Measurements from ENCODE around the gene ARID3A. TPM values are rescaled to one million over a fixed set of nuclear protein-coding genes. Genes with fewer than 3 reads are reported as not detected.
A peak's percentile ranks its signal among the peaks of the same experiment; 100 is the strongest.

ARID3A gene
- total RNA-seq, 3 donors from 2014 or later = 10.1 to 16.0 (median 14.5) TPM

DNA sequence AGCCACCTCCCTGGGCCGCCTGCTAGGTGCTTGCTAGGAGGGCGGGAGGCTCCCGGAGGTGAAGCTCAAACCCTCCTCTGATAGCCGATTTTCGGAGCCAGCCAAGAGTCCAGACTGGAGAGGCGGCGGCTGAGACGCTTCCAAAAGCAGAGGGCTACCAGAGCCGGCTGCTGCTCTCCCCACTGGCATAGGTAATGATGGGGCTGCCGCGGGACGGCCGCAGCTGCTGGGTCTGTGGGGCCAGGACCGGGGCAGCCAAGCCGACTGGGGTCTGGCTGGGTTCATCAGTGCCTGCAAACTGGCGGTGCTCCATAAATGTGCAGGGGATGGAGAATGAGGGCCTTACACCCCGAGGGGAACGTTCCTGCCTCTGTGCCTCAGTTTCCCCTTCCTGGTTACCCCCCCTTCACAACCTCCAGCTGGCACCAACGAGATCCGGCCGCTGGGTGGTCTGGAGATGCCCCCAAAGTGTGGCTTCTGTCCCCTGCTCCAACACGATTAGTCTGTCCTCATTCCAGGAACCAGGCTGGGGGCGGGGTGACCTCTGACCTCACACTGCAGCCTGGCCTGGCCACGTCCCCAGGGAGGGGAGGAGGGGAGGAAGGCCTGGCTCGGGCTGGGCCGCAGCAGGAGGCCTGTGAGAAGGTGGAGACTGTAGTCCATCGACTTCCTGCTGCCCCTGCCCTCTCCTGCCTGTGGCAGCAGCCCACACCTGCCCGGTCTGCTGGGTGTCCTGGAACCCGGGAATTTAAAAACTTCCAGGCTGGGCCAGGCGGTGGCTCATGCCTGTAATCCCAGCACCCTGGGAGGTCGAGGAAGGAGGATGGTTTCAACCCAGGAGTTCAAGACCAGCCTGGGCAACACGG lies 54.5 kb downstream of the ARID3A start:
- intact Hi-C loops (cut with DNase I, micrococcal nuclease) = loop anchor here (5.0 to 10.0 kb wide), 2 partner anchors 58 to 126 kb away; partner anchors contain the start of genes CFD (in 1 of the 2) and ELANE (in 1 of the 2)
- peak in 1 of 3 donors; percentile 55 for DNase-seq
- peaks cover 24% of the 10 kb centered on the region for H3K4me1 ChIP-seq (ENCODE audit: low read depth)
- no peak for ATAC-seq
- H3K9me3 ChIP-seq = no peaks in the 10 kb centered on the region
- no peak overlapping the region for H3K4me3 ChIP-seq
- H3K36me3 ChIP-seq (ENCODE audit: low read depth) = no peaks in the 10 kb centered on the region
- TF ChIP-seq, protein P1, sequence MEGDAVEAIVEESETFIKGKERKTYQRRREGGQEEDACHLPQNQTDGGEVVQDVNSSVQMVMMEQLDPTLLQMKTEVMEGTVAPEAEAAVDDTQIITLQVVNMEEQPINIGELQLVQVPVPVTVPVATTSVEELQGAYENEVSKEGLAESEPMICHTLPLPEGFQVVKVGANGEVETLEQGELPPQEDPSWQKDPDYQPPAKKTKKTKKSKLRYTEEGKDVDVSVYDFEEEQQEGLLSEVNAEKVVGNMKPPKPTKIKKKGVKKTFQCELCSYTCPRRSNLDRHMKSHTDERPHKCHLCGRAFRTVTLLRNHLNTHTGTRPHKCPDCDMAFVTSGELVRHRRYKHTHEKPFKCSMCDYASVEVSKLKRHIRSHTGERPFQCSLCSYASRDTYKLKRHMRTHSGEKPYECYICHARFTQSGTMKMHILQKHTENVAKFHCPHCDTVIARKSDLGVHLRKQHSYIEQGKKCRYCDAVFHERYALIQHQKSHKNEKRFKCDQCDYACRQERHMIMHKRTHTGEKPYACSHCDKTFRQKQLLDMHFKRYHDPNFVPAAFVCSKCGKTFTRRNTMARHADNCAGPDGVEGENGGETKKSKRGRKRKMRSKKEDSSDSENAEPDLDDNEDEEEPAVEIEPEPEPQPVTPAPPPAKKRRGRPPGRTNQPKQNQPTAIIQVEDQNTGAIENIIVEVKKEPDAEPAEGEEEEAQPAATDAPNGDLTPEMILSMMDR (IDR thresholded peaks at IDR 0.05) = no peak

DNA sequence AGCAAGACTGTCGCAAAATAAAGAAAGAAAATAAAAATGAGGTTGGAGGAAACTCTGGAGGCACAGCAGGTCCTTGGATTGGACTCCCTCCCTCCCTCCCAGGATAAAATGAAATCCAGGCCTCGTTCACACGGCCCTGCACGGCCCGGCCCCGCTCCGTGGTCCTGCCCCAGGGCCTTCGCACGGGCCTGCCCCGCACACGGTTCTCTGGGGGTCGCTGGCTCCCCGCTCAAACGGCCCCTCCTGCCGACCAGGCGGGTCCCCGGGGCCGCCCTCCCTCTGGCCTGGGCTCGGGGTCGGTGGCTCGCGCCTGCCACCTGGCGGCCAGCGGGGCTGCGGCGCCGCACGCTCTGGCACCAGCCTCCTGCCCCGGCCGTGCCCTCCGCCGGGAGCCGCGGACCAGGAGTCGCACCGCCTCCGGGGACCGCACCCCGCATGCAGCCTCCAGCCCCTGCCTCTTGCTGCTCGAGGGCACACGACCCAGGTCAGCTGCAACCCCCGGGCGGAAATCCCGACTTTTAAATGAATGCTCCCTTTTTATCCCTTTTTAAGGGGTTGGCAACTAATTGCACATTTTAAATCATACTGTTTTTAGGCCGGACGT lies 56.8 kb downstream of the ARID3A start:
- TF ChIP-seq, protein P1 (IDR thresholded peaks at IDR 0.05) = peak; percentile 96
- Histone ChIP-seq H3K36me3 (ENCODE audit: low read depth) (no peaks in the 10 kb centered on the region), H3K4me1 (ENCODE audit: low read depth) (peaks cover 24% of the 10 kb centered on the region), H3K4me3 (no peak overlapping the region), H3K9me3 (no peaks in the 10 kb centered on the region)
- DNase-seq = peak; percentile 79 to 86 (median 82)
- intact Hi-C loops (cut with DNase I, micrococcal nuclease) = loop anchor here (5.0 to 10.0 kb wide), 2 partner anchors 60 to 128 kb away; partner anchors contain the start of genes CFD (in 1 of the 2) and ELANE (in 1 of the 2)
- peak; percentile 89 for ATAC-seq

DNA sequence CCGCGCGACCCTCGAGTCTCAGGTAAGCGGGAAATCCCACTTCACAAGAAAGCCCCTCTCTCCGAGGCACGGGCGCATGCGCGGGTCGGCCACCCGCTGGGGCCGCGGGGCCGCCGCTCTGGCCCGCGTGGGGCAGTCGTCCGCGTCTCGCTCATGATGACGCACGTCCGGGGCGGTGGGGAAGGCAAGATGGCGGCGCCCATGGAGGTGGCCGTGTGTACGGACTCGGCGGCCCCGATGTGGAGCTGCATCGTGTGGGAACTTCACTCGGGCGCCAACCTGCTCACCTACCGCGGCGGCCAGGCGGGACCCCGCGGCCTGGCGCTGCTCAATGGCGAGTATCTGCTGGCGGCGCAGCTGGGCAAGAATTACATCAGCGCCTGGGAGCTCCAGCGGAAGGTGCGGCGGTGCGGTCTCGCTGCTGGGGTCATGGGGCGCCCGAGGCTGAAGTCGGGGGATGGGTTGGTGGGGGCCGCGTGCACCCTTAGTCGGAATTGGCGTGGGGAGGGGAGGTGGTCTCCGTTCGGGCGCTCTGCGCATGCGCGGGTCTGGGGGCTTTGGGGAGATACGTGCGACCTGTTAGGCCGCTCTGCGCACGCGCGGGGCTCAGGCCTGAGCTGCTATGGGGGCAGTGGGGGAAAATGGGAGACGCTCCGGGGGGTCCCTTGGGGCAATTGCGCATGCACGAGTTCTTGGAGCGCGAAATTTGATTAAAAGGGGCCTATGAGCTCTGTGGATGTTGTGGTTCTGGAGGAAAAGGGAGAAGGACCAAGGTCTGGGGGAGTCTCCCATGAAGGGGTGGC lies 58.5 kb downstream of the ARID3A start, which contains the start of gene WDR18:
Gene WDR18 (plus strand): TSS at position 181 of the 803 bp plus-strand sequence. CDS start 9 bp downstream, at position 190.
- Histone ChIP-seq H3K4me1 (ENCODE audit: low read depth) (peaks cover 24% of the 10 kb centered on the region), H3K36me3 (ENCODE audit: low read depth) (no peaks in the 10 kb centered on the region), H3K4me3 (peak within 1 kb of the TSS; percentile 96), H3K9me3 (no peaks in the 10 kb centered on the region)
- TF ChIP-seq, protein P1 (IDR thresholded peaks at IDR 0.05) = no peak
- ATAC-seq = peak; percentile 96
- intact Hi-C loops (cut with DNase I, micrococcal nuclease) = loop anchor here (5.0 to 10.0 kb wide), 2 partner anchors 62 to 130 kb away; partner anchors contain the start of genes CFD (in 1 of the 2) and ELANE (in 1 of the 2)
- peak; percentile 94 to 95 (median 94) for DNase-seq

DNA sequence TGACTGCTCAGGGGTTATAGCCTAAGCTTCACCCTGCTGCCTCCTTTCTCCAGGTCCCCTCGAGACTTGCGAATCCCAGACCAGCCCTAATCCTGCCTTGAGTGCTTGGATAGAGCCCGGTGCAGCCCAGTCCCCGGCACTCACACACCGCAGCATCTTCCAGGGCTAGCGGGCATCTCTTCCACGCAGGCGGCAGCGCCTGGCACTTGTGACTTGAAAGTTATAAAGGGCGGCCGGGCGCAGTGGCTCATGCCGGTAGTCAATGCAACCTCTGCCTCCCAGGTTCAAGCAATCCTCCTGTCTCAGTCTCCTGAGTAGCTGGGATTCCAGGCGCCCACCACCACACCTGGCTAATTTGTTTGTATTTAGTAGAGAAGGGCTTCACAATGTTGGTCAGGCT lies 60.2 kb downstream of the ARID3A start:
- no peak for DNase-seq
- intact Hi-C loops (cut with DNase I, micrococcal nuclease) = loop anchor here in 1 of 2 donors (10.0 kb wide), 1 partner anchor 131 kb away; the partner anchor contains the start of genes CFD and ELANE
- peaks cover 24% of the 10 kb centered on the region for H3K4me1 ChIP-seq (ENCODE audit: low read depth)
- H3K4me3 ChIP-seq = no peak overlapping the region
- TF ChIP-seq, protein P1 (IDR thresholded peaks at IDR 0.05) = no peak
- H3K36me3 ChIP-seq (ENCODE audit: low read depth) = no peaks in the 10 kb centered on the region
- ATAC-seq = no peak
- H3K9me3 ChIP-seq = no peaks in the 10 kb centered on the region

DNA sequence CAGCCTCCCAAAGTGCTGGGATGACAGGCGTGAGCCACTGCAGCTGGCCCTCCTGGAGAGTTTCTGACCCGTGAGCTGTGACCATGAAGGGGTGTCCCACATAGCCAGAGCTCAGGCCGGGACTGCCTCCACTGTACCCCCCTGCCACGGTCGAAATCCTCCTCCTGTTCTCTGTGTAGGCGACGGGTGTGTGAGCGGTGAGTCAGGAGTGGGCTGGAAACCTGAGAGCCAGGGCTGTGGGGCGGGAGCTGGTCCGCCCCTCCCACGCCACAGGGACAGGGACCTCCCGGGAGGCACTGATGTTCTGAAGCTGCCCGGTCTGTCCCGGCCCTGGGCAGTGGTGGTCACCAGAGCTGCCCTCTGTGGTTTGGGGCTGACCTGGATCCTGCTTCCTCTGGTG lies 62.2 kb downstream of the ARID3A start:
- TF ChIP-seq, protein P1 (IDR thresholded peaks at IDR 0.05) = no peak
- DNase-seq = no peak
- intact Hi-C loops (cut with DNase I, micrococcal nuclease) = loop anchor here in 1 of 2 donors (10.0 kb wide), 1 partner anchor 133 kb away; the partner anchor contains the start of genes CFD and ELANE
- H3K36me3 ChIP-seq (ENCODE audit: low read depth) = no peaks in the 10 kb centered on the region
- no peaks in the 10 kb centered on the region for H3K9me3 ChIP-seq
- no peak for ATAC-seq
- H3K4me3 ChIP-seq = no peak overlapping the region
- H3K4me1 ChIP-seq (ENCODE audit: low read depth) = peaks cover 15% of the 10 kb centered on the region
